Neutrophil (primary cell): ENCODE results near the gene IPPK.

Source experiments
- H3K27ac ChIP-seq: fragments of 200-600 bp; sonication (generic); 2 replicates; pipeline ENCODE4 v1.5.1; 2016; ENCODE audit warnings: mild to moderate bottlenecking, moderate library complexity
- H3K27me3 ChIP-seq: fragments of 200-600 bp; sonication (generic); 2 replicates; pipeline ENCODE4 v1.6.0; 2016; ENCODE audit warnings: mild to moderate bottlenecking
- H3K36me3 ChIP-seq: fragments of 200-600 bp; sonication (generic); 2 replicates; pipeline ENCODE4 v1.5.1; 2017
- H3K4me1 ChIP-seq, 2 experiments: fragments of 200-600 bp in 1 of 2; sonication (generic) in 1 of 2; 1 replicate in 1 of 2; 2 replicates in 1 of 2; pipeline versions ENCODE4 v1.5.1 to v1.6.1; 2013 to 2016; ENCODE audit warnings: low read depth in 1 of 2, low read length in 1 of 2, mild to moderate bottlenecking in 1 of 2, moderate library complexity in 1 of 2; ENCODE audit not compliant: control insufficient read depth in 1 of 2, insufficient read depth in 1 of 2
- H3K4me3 ChIP-seq, 2 experiments: fragments of 200-600 bp in 1 of 2; sonication (generic) in 1 of 2; 1 replicate in 1 of 2; 2 replicates in 1 of 2; pipeline ENCODE4 v1.5.1; 2013 to 2016; ENCODE audit warnings: low read depth in 1 of 2, low read length in 1 of 2, mild to moderate bottlenecking in 1 of 2, moderate library complexity in 1 of 2
- H3K9me3 ChIP-seq: fragments of 200-600 bp; sonication (generic); 2 replicates; pipeline ENCODE4 v1.5.1; 2016
- TF ChIP-seq, protein P1 (sequence below): fragments of 200-600 bp; sonication (generic); IDR thresholded peaks from 2 replicates; pipeline ENCODE4 v1.5.1; 2016; ENCODE audit warnings: antibody characterized with exemption

The IPPK gene

DNA sequence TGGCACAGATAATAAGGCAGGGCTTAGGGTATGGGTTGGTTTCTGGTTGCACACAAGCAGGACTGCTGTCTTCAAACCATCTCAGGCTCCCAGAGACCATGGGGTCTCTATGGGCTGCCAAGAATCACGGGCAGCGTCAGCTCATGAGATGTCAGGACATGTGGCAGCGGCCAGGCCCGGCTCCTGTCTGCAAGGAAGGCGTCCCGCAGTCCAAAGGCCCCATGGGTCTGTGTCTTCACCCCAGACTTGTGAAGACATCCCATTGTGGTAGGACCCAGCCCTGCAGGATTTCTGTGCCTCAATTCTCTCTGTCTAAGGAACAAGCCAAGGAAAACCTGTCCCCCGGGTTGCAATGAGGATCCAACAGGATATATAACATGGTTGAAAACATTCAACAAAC lies 32.6 kb downstream of the IPPK start:
- peaks cover 100% of the 10 kb centered on the region for H3K36me3 ChIP-seq
- no peak overlapping the region for H3K4me3 ChIP-seq
- H3K27me3 ChIP-seq = no peaks in the 10 kb centered on the region
- H3K4me1 ChIP-seq = no peaks in the 10 kb centered on the region
- no peaks in the 10 kb centered on the region for H3K9me3 ChIP-seq
- TF ChIP-seq, protein P1, sequence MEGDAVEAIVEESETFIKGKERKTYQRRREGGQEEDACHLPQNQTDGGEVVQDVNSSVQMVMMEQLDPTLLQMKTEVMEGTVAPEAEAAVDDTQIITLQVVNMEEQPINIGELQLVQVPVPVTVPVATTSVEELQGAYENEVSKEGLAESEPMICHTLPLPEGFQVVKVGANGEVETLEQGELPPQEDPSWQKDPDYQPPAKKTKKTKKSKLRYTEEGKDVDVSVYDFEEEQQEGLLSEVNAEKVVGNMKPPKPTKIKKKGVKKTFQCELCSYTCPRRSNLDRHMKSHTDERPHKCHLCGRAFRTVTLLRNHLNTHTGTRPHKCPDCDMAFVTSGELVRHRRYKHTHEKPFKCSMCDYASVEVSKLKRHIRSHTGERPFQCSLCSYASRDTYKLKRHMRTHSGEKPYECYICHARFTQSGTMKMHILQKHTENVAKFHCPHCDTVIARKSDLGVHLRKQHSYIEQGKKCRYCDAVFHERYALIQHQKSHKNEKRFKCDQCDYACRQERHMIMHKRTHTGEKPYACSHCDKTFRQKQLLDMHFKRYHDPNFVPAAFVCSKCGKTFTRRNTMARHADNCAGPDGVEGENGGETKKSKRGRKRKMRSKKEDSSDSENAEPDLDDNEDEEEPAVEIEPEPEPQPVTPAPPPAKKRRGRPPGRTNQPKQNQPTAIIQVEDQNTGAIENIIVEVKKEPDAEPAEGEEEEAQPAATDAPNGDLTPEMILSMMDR = no peak
- H3K27ac ChIP-seq = no peak overlapping the region

DNA sequence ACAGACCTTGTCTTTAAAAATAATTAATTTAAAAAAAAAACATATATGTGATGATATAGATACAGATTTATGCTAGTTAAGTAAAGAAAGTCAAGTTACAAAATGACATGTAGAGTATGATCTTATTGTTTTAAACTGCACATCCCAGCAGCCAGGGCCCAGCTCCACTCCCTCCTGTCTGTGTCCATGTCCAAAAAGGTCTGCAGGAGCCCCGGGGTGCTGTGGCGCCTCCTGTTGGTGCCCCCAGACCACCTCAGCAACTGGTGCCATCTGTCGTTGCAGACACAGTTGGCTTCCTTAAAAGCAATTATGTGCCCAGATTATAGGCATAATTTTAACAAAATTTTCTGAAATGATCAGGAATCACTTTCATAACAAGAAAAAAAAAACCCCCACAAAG lies 33.3 kb downstream of the IPPK start:
- Histone ChIP-seq H3K36me3 (peaks cover 100% of the 10 kb centered on the region), H3K27ac (no peak overlapping the region)
- TF ChIP-seq, protein P1 = no peak

GRCh38 chr9:92635760-92636159 lies 34.2 kb downstream of the IPPK start:
- H3K27me3 ChIP-seq = no peaks in the 10 kb centered on the region
- H3K4me1 ChIP-seq = no peaks in the 10 kb centered on the region
- no peak overlapping the region for H3K4me3 ChIP-seq
- H3K9me3 ChIP-seq = no peaks in the 10 kb centered on the region
- TF ChIP-seq, protein P1 = no peak
- no peak overlapping the region for H3K27ac ChIP-seq
- H3K36me3 ChIP-seq = peaks cover 96% of the 10 kb centered on the region

More for the DNA sequence above, 33.3 kb downstream of the IPPK start:
- Histone ChIP-seq H3K4me3 (no peak overlapping the region), H3K27me3 (no peaks in the 10 kb centered on the region), H3K4me1 (no peaks in the 10 kb centered on the region), H3K9me3 (no peaks in the 10 kb centered on the region)

DNA sequence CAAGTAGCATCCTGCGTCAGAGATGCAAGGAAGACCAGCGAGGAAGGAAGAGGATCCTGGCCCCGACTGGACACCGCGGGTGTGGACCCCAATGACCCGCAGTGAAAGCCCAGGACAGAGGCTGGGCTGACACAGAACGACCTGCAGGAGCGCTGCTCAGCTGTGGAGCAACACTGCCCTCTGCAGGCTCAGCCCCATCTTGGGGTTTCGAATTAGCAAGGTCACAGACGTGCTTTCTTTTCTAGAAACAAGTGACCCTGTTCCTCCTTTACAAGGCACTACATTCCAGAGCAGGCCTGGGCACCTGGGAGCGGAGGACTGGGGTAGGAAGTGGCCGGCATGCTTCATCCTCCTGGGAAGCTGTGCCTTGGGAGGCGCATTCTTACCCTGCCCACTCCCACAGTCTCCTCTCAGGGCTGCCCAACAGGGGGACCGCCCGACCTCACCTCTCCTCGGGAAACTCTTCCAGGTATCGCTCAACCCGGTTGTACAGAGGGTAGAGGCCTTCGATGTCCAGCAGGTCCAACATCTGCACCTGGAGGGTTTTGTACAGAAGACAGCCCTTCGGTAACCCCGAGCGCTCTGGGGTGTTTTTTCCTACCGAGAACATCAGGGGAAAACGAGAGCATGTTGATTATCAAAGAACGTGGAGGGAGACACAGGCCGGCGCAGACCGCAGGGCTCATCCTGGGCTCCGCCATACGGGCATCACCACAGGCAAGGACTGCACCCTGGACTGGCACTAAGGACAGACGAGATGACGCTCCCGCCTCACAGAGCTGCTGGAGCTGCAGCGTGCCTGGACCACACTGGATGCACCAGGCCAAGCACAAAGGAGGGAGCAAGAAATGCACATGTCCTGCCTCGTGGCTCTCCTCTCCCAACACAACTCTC lies 35.0 kb downstream of the IPPK start:
- H3K27ac ChIP-seq = no peak overlapping the region
- no peak overlapping the region for H3K4me3 ChIP-seq
- no peaks in the 10 kb centered on the region for H3K9me3 ChIP-seq
- H3K4me1 ChIP-seq = no peaks in the 10 kb centered on the region
- TF ChIP-seq, protein P1 = peak; percentile 56
- no peaks in the 10 kb centered on the region for H3K27me3 ChIP-seq
- peaks cover 88% of the 10 kb centered on the region for H3K36me3 ChIP-seq

- Histone ChIP-seq H3K4me3 (no peak overlapping the region), H3K4me1 (no peaks in the 10 kb centered on the region), H3K27me3 (no peaks in the 10 kb centered on the region), H3K27ac (no peak overlapping the region), H3K9me3 (no peaks in the 10 kb centered on the region), H3K36me3 (peaks cover 76% of the 10 kb centered on the region)
- TF ChIP-seq, protein P1 = no peak
Observed at GRCh38 chr9:92633614-92634278, 36.2 kb downstream of the IPPK start.
